Sciatic nerve (tissue), 2 donors: ENCODE measurements around the gene OSBPL9. TPM values are rescaled to one million over a fixed set of nuclear protein-coding genes. Genes with fewer than 3 reads are reported as not detected.

ENCODE experiments used
- ATAC-seq: fragments of 200-7000 bp; cut with Tn5 transposase; one replicate; pipeline ENCODE4 v1.9.1; 2020; ENCODE audit warnings: mild to moderate bottlenecking, moderate library complexity
- DNase-seq: peaks from one replicate; pipeline ENCODE4 v3.0.0-alpha.2; 2020; ENCODE audit warnings: low spot score
- intact Hi-C: fragments of 100-400 bp; cut with DNase I; formaldehyde crosslinking; loops from one replicate; pipeline ENCODE4 v1.14.2; 2022
- total RNA-seq: library from RNA; stranded (reverse); fragmentation: NEBNext Ultra II Directional; extraction: Animal tissue kit (Norgen Biotek cat#: 25700); gene quantifications from one replicate; pipeline ENCODE4 v1.2.1, GENCODE V29; 2021
- donor health status: DM: no; HTN: no; CAD: no.
- donor health status: DM: no; HTN: no; CAD: no.

The OSBPL9 gene
- total RNA-seq, 1 donor from 2014 or later = 105 TPM

GRCh38 chr1:51749151-51749550, 132.3 kb downstream of the OSBPL9 start:
- DNase-seq (no peak), ATAC-seq (no peak)
- intact Hi-C loops = no loop called here

GRCh38 chr1:51750218-51750617, 133.3 kb downstream of the OSBPL9 start:
- ATAC-seq (no peak), DNase-seq (no peak)
- intact Hi-C loops = no loop called here

GRCh38 chr1:51750729-51751128, 133.8 kb downstream of the OSBPL9 start:
- ATAC-seq (no peak), DNase-seq (no peak)
- intact Hi-C loops = no loop called here

- DNase-seq (no peak), ATAC-seq (no peak)
- intact Hi-C loops = no loop called here
These were observed 135.4 kb downstream of the OSBPL9 start for GRCh38 chr1:51752073-51752948.

- ATAC-seq (no peak), DNase-seq (no peak)
- intact Hi-C loops = no loop called here
These were observed 137.1 kb downstream of the OSBPL9 start for GRCh38 chr1:51753969-51754368.

GRCh38 chr1:51754666-51755065, 137.8 kb downstream of the OSBPL9 start:
- intact Hi-C loops = no loop called here
- ATAC-seq (no peak), DNase-seq (no peak)

- intact Hi-C loops = no loop called here
- no peak for DNase-seq
- no peak for ATAC-seq
These were observed 138.5 kb downstream of the OSBPL9 start for GRCh38 chr1:51755437-51755836.

- intact Hi-C loops = no loop called here
- DNase-seq = no peak
- no peak for ATAC-seq
These were observed 139.4 kb downstream of the OSBPL9 start for GRCh38 chr1:51756290-51756689.

GRCh38 chr1:51758310-51758709, 141.4 kb downstream of the OSBPL9 start:
- DNase-seq (no peak), ATAC-seq (no peak)
- intact Hi-C loops = no loop called here

GRCh38 chr1:51760872-51761271, 144.0 kb downstream of the OSBPL9 start:
- DNase-seq (no peak), ATAC-seq (no peak)
- intact Hi-C loops = no loop called here

- DNase-seq (no peak), ATAC-seq (no peak)
- intact Hi-C loops = no loop called here
These were observed 144.5 kb downstream of the OSBPL9 start for GRCh38 chr1:51761351-51761750.

GRCh38 chr1:51768971-51769588, 152.2 kb downstream of the OSBPL9 start:
- intact Hi-C loops = no loop called here
- DNase-seq (no peak), ATAC-seq (peak; percentile 83)

GRCh38 chr1:51776408-51776807, 159.5 kb downstream of the OSBPL9 start:
- DNase-seq (no peak), ATAC-seq (no peak)
- intact Hi-C loops = no loop called here

GRCh38 chr1:51780927-51781326, 164.0 kb downstream of the OSBPL9 start:
- intact Hi-C loops = no loop called here
- no peak for DNase-seq
- ATAC-seq = no peak

GRCh38 chr1:51784997-51785421, 168.1 kb downstream of the OSBPL9 start:
- intact Hi-C loops = no loop called here
- DNase-seq (no peak), ATAC-seq (no peak)

GRCh38 chr1:51788938-51789337, 172.0 kb downstream of the OSBPL9 start:
- DNase-seq (no peak), ATAC-seq (no peak)
- intact Hi-C loops = no loop called here

- intact Hi-C loops = no loop called here
- DNase-seq = no peak
- no peak for ATAC-seq
These were observed 172.4 kb downstream of the OSBPL9 start for GRCh38 chr1:51789342-51789741.

GRCh38 chr1:51790385-51790784, 173.5 kb downstream of the OSBPL9 start:
- DNase-seq = no peak
- intact Hi-C loops = no loop called here
- ATAC-seq = no peak

- ATAC-seq (no peak), DNase-seq (no peak)
- intact Hi-C loops = no loop called here
These were observed 175.0 kb downstream of the OSBPL9 start for GRCh38 chr1:51791888-51792287.

- peak; percentile 41 for ATAC-seq
- intact Hi-C loops = no loop called here
- DNase-seq = no peak
These were observed 176.0 kb downstream of the OSBPL9 start for GRCh38 chr1:51792864-51793263.

- ATAC-seq = no peak
- intact Hi-C loops = no loop called here
These were observed 177.4 kb downstream of the OSBPL9 start for GRCh38 chr1:51794260-51794659.

More at GRCh38 chr1:51794260-51794659, 177.4 kb downstream of the OSBPL9 start:
- no peak for DNase-seq
